COLO668 (cell line): ENCODE results near the gene USP48.
"Not testable (repeated sequence)": the region's sequence is repeated elsewhere in the genome, so short reads cannot be mapped to it uniquely, and the experiment has no call there.

ENCODE experiments used
- DNase-seq: peaks from one replicate; lab custom pipeline; 2025; ENCODE audit not compliant: unreplicated experiment; lab: John Stamatoyannopoulos, UW

USP48 gene

DNA sequence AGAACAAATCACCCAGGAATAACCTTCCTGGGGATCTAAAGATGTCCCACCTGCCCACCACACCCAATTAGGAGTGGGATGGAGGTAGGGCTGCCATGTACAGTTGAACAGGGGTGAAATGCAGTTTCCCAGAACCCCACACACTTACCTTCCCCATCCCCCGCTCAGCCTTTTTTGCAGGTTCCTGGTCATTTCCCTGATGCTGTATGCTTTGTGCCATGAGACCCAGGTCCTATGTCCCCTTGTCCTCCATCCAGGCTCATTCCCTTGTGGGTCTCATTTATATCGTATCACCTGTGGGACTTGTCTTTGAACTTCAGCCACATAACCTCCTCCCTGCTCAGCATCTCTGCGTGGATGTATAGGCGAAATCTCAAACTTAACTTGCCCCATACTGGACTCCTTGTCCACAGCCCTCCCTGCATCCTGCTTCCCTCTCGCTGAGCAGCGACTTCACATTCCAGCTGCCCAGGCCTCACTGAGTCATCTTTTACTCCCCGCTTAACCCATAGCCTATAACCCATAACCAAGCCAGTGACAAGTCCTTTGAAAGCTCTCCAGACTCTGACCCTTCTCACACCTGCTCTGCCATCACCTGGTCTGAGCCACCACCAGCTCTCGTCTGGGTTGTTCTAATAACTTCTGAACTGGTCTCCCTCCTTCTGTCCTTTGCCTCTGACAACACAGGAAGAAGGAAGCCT lies 33.8 kb upstream of the USP48 start:
- DNase-seq = peak; percentile 38

GRCh38 chr1:21815724-21816321 lies 32.9 kb upstream of the USP48 start:
- DNase-seq = no peak

- no peak for DNase-seq
These were observed 32.1 kb upstream of the USP48 start for GRCh38 chr1:21814981-21815582.

DNA sequence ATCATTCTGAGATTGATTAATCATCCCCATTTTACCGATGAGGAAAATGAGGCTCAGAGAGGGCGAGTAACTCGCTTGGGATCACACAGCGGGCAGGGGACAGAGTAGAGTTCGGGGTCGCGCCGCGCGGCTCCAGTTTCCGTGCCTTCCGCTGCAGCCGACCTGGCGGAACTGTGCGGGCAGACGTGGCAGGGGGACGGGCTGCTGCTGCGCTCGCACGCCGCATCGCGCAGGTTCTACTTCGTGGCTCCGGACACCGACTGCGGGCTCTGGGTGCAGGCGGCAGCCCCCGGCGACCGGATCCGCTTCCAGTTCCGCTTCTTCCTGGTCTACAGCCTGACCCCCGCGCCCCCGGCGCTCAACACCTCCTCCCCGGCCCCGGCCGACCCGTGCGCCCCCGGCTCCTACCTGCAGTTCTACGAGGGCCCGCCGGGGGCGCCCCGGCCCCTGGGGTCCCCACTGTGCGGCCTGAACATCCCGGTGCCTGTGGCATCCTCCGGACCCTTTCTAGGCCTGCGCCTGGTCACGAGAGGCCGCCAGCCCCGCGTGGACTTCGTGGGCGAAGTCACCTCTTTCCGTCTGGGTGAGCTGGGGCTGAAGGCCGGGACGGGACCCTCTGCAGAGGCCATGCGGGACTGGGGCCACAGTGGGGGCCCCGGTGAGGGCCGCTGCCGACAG lies 31.4 kb upstream of the USP48 start:
- DNase-seq = no peak

GRCh38 chr1:21813542-21813941 lies 30.6 kb upstream of the USP48 start:
- DNase-seq = no peak

DNA sequence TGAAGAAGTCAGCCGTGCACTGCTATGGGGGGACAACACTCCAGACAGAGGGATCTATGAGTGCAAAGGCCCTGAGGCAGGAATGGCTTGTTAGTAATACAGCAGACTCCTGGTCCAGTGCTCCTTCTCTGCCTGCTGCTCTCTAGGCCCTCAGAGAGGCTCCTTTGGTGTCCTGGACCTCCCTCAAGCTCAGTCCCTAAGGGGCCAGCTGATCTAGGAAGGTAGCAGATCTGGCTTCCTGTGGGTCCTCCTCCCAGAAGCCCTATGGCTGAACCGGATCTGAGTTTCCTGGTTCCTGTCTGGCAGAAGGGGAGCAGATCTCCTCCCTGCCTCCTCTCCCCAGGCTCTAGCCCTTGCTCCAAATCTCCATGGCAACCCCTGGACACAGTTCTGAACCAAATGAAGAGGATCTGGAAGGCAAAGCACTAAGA lies 28.9 kb upstream of the USP48 start, which contains the start of gene LDLRAD2:
LDLRAD2 (plus strand) TSS at position 391 of the 431 bp plus-strand sequence. CDS start 187 bp downstream, outside the sequence.
- no peak for DNase-seq

DNA sequence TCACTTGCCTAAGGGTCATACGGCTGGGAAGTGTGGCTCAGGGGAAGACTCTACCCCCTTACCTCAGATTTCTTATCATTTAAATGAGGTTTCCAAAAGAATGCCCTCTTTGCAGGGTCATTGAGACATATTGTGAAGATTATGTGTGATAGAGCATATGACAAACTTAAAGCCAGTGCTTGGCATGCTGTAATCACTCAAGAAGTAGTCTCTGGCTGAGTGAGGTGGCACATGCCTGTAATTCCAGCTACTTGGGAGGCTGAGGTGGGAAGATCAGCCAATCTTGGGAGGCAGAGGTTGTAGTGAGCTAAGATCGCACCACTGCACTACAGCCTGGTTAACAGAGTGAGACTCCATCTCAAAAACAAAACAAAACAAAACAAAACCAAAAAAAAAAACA lies 21.6 kb upstream of the USP48 start:
- DNase-seq = no peak

DNA sequence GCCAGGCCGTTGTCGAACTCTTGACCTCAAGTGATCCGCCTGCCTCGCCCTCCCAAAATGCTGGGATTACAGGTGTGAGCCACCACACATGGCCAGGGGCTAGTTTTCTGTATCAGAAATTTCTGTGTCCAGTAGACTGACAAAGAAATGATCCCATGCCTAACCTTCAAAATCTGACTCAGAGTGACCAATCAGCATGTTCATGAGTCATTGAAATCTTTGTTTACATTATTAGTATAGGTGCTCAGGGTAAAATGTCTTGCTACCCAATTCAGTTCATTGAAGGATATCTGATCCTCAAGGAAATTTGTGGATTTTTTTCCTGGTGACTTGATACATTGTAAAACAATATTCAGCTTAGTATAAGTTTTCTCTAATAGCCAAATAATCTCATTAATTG lies 18.2 kb upstream of the USP48 start:
- DNase-seq = no peak

- DNase-seq = no peak
These were observed 16.8 kb upstream of the USP48 start for GRCh38 chr1:21799730-21800129.

DNA sequence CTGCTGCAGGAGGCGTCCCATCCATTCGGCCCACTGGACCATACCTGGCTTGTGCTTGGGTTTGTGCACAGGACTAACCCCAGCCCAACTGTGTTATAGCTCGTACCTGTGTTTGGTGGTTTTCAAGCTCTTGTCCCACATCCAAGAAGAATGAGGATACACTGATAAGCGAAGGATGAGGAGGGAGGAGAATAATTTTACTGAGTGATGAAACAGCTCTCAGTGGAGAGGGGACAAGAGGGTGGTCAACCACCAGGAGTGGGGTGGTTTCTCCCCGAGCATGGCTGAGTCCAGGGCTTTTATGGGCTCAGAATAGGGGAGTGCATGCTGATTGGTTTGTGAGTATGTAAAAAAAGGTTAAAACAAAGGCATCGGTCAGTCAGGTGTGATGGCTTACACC lies 12.1 kb upstream of the USP48 start:
- DNase-seq = no peak

DNA sequence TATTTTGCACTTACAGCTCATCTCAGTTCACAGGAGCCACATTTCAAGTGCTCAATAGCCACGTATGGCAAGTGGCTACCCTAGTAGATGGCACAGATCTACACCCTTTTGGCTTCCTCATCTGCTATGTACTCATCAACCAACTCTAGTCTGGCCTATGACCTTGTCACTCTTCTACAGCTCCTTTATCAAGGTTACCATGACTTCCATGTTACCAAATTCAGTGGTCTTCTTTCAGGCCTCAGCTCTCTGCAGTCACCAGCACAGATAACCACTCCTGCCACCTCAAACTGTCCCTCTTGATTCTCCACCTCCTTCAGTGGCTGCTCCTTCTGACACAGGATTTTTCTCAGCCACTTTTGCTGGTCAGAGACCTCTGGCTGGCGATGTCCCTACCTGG lies 11.7 kb upstream of the USP48 start:
- DNase-seq = no peak

GRCh38 chr1:21793104-21793503 lies 10.2 kb upstream of the USP48 start:
- no peak for DNase-seq

DNA sequence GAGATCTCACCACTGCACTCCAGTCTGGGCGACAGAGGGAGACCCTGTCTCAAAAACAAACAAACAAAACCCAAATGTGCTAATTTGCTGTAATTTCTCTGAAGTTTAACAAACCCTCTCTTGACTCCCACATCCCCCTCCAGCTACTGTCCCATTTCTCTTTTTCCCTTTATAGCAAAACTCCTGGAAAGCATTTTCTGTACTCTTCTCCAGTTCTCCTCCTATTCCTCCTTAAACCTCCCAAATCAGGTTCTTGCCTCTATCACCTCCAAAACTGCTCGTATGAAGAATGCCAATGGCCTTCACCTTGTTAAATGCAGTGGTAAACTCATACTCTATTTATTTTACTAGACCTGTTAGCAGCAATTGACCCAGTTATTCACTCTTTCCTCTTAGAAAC lies 3.7 kb upstream of the USP48 start:
- no peak for DNase-seq

DNA sequence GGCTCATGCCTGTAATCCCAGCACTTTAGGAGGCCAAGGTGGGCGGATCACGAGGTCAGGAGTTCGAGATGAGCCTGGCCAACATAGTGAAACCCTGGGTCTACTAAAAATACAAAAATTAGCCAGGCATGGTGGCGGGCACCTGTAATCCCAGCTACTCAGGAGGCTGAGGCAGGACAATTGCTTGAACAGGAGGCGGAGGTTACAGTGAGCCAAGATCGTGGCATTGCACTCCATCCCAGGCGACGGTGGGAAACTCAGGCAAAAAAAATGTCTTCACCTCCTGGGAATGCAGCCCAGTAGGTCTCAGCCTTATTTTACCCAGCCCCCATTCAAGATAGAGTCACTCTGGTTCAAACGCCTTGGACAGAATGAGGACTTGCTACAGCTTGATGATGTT lies 2.8 kb upstream of the USP48 start:
- DNase-seq = not testable (repeated sequence)

DNA sequence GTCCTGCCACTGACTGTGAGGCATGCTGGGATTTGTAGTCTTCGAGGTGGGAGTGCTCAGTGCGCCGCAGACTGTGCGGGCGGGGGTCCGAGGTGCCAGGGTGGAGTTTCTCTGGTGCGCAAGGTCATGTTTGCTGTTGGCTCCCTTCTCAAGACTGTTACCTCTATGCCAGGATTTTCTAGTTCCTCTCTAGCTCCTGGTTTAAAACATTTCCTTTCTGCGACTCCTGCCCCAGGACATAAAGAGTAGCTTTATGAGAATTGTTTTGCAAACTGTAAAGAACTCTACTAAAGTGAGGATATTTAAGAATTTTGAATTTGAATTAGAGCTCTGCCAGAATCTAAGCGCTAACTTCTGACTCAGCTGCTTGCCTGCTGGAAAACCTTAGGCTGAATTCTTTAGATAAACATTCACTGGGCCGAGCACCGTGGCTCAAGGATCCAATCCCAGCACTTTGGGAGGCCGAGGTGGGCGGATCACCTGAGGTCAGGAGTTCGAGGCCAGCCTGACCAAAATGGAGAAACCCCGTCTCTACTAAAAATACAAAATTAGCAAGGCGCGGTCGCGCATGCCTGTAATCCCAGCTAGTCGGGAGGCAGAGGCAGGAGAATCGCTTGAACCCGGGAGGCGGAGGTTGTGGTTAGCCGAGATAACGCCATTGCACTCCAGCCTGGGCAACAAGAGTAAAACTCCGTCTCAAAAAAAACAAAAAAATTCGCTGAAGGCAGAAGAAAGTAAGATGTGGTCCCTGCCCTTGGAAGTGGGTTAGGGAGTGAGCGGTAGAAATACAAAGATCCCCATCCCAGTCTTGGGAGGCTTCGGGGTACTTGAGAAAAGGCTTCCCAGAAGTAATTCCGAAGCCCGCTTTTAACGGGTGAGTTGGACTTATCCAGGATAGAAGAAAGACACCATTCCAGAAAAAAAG lies 992 bp upstream of the USP48 start:
- no peak for DNase-seq

GRCh38 chr1:21782349-21782867 lies 541 bp downstream of the USP48 start:
- no peak for DNase-seq

GRCh38 chr1:21781815-21782348 lies 1.1 kb downstream of the USP48 start:
- no peak for DNase-seq

DNA sequence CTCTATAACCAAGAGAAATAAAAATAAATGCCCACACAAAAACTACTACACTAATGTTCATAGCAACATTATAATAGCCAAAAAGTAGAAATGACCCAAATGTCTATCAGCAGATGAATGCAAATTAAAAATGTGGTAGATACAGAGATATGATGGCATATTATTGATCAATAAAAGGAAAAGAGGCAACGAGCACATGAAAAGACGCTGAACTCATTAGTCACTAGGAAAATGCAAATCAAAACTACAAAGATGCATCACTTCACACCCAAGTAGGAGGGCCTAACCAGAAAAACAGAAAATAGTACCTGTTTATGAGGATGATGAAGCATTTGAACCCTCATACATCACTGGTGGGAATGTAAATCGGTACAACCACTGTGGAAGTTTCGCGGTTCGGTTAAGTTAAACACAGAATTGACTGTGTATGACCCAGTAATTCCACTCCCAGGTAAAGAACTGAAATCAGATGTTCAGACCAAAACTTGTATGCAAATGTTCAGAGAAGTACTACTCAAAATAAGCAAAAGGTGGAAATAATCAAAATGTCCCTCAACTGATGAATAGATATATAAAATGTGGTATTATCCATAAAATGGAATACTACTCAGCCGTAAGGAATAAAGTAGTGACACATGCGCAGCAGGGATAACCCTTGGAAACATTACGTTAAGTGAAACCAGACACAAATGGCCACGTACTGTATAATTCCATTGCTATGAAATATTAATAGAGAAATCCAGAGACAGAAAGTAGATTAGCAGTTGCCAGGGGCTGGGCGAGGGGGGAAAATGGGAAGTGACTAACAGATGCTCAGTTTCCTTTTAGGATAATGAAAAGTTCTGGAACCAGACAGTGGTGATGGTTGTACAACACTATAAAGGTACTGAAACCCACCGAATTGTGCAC lies 3.1 kb downstream of the USP48 start:
- no peak for DNase-seq

DNA sequence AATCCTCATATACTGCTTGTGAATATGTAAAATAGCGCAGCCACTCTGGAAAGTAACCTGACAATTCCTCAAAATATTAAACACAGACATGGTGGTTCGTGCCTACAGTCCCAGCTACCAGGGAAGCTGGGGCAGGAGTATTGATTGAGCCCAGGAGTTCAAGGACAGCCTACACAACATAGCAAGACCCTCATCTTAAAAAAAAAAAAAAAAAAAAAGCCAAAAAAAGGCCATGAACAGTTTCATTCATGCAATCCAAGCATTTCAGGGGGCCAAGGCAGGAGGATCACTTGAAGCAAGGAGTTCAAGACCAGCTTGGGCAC lies 4.6 kb downstream of the USP48 start:
- no peak for DNase-seq
